HEK293T (cell line): ENCODE measurements around the gene HOXD3.

ENCODE experiments used
- ELF4 ChIP-seq: fragments of 450-650 bp; IDR thresholded peaks from 2 replicates; pipeline ENCODE4 v1.6.1; 2017; ENCODE audit warnings: antibody characterized with exemption
- FOXA1 ChIP-seq: fragments of 450-650 bp; IDR thresholded peaks from 2 replicates; pipeline ENCODE4 v1.6.1; 2016; ENCODE audit warnings: mild to moderate bottlenecking
- FOXK2 ChIP-seq: fragments of 450-650 bp; IDR thresholded peaks from 2 replicates; pipeline ENCODE4 v1.6.1; 2016; ENCODE audit warnings: mild to moderate bottlenecking
- FOXM1 ChIP-seq: fragments of 450-650 bp; IDR thresholded peaks from 2 replicates; pipeline ENCODE4 v1.6.1; 2017; ENCODE audit warnings: mild to moderate bottlenecking, borderline replicate concordance
- L3MBTL2 ChIP-seq: fragments of 450-650 bp; conservative IDR thresholded peaks from 2 replicates; pipeline ENCODE4 v1.6.1; 2016; ENCODE audit warnings: mild to moderate bottlenecking
- NFRKB ChIP-seq: fragments of 450-650 bp; IDR thresholded peaks from 2 replicates; pipeline ENCODE4 v1.6.1; 2016; ENCODE audit warnings: mild to moderate bottlenecking, moderate library complexity
- SP1 ChIP-seq: fragments of 450-650 bp; IDR thresholded peaks from 2 replicates; pipeline ENCODE4 v1.6.1; 2017
- SUZ12 ChIP-seq: fragments of 450-650 bp; IDR thresholded peaks from 2 replicates; pipeline ENCODE4 v1.6.1; 2016; ENCODE audit warnings: mild to moderate bottlenecking
- TARDBP ChIP-seq: fragments of 450-650 bp; IDR thresholded peaks from 2 replicates; pipeline ENCODE4 v1.6.1; 2016
- ZNF384 ChIP-seq: fragments of 450-650 bp; IDR thresholded peaks from 2 replicates; pipeline ENCODE4 v1.6.1; 2016

GRCh38 chr2:176111846-176112374 lies 45.2 kb upstream of the HOXD3 start:
- TF ChIP-seq FOXM1 (no peak), NFRKB (no peak), L3MBTL2 (no peak), SUZ12 (no peak), ZNF384 (no peak), SP1 (no peak), FOXK2 (no peak), FOXA1 (no peak), ELF4 (no peak), TARDBP (no peak)
